Suprapubic skin (tissue), 3 donors: ENCODE data around the gene PEX6.

ENCODE experiments used
- POLR2A ChIP-seq, 2 donors: fragments of 450-650 bp; IDR thresholded peaks; one replicate each; pipeline ENCODE4 v1.6.1; 2017; ENCODE audit warnings: antibody characterized with exemption in 2 of 2, mild to moderate bottlenecking in 2 of 2, moderate library complexity in 2 of 2
- TF ChIP-seq, protein P1 (sequence below), 2 donors: fragments of 200-600 bp in 1 of 2; fragments of 450-650 bp in 1 of 2; sonication (generic) in 1 of 2; IDR thresholded peaks; one replicate each; pipeline ENCODE4 v1.5.1; 2016 to 2019; ENCODE audit warnings: antibody characterized with exemption in 2 of 2, mild to moderate bottlenecking in 1 of 2, moderate library complexity in 1 of 2

GRCh38 chr6:42967228-42967627 lies 11.8 kb downstream of the PEX6 start:
- TF ChIP-seq, protein P1, sequence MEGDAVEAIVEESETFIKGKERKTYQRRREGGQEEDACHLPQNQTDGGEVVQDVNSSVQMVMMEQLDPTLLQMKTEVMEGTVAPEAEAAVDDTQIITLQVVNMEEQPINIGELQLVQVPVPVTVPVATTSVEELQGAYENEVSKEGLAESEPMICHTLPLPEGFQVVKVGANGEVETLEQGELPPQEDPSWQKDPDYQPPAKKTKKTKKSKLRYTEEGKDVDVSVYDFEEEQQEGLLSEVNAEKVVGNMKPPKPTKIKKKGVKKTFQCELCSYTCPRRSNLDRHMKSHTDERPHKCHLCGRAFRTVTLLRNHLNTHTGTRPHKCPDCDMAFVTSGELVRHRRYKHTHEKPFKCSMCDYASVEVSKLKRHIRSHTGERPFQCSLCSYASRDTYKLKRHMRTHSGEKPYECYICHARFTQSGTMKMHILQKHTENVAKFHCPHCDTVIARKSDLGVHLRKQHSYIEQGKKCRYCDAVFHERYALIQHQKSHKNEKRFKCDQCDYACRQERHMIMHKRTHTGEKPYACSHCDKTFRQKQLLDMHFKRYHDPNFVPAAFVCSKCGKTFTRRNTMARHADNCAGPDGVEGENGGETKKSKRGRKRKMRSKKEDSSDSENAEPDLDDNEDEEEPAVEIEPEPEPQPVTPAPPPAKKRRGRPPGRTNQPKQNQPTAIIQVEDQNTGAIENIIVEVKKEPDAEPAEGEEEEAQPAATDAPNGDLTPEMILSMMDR (IDR thresholded peaks at IDR 0.05) = no peak
- no peak for TF ChIP-seq POLR2A (IDR thresholded peaks at IDR 0.05)
